CD4-positive, alpha-beta memory T cell (primary cell): ENCODE measurements around the gene CAMTA1. TPM values are rescaled to one million over a fixed set of nuclear protein-coding genes. Genes with fewer than 3 reads are reported as not detected.

Experiments used
- CTCF ChIA-PET: fragments of 350-600 bp; sonication (Branson Sonifier 250); formaldehyde crosslinking; loops from one replicate; lab custom pipeline; 2021; ENCODE audit warnings: inconsistent platforms; ENCODE audit not compliant: partially characterized antibody; lab: Charles Lee
- POLR2A ChIA-PET: fragments of 350-600 bp; sonication (Branson Sonifier 250); formaldehyde crosslinking; loops from one replicate; lab custom pipeline; 2021; ENCODE audit not compliant: partially characterized antibody; lab: Charles Lee
- DNase-seq, 5 donors: peaks; one replicate each; pipeline versions ENCODE4 v3.0.0 to v3.0.0-alpha.2; 2020 to 2022; ENCODE audit warnings: mixed read lengths in 1 of 5
- H3K27ac ChIP-seq: one replicate; pipeline ENCODE4 v1.7.0; 2013; ENCODE audit warnings: low read depth, low read length
- H3K27me3 ChIP-seq: 2 replicates; pipeline ENCODE4 v1.7.0; 2013; ENCODE audit warnings: mild to moderate bottlenecking, low read length, moderate library complexity; ENCODE audit not compliant: insufficient read depth
- H3K36me3 ChIP-seq: 2 replicates; pipeline ENCODE4 v1.7.0; 2013; ENCODE audit warnings: mild to moderate bottlenecking, low read length, moderate library complexity; ENCODE audit not compliant: insufficient read depth
- H3K4me1 ChIP-seq: 2 replicates; pipeline ENCODE4 v1.7.0; 2013; ENCODE audit warnings: mild to moderate bottlenecking, low read length, moderate library complexity; ENCODE audit not compliant: insufficient read depth
- H3K4me3 ChIP-seq, 2 donors: one replicate each; pipeline ENCODE4 v1.7.0; 2013; ENCODE audit warnings: low read length in 2 of 2, mild to moderate bottlenecking in 1 of 2
- H3K9me3 ChIP-seq, 2 donors: one replicate each; pipeline ENCODE4 v1.7.0; 2013; ENCODE audit warnings: low read length in 2 of 2, control low read depth in 1 of 2; ENCODE audit not compliant: control insufficient read depth in 1 of 2
- H3K27ac Mint-ChIP-seq, 7 donors: one replicate each; pipeline ENCODE4 v1.8.0; 2020 to 2021; ENCODE audit warnings: mixed read lengths in 7 of 7, mild to moderate bottlenecking in 6 of 7, inconsistent platforms in 3 of 7, moderate library complexity in 3 of 7
- H3K27me3 Mint-ChIP-seq, 2 donors: one replicate each; pipeline ENCODE4 v1.8.0; 2020 to 2021; ENCODE audit warnings: mixed read lengths in 2 of 2
- H3K36me3 Mint-ChIP-seq, 2 donors: one replicate each; pipeline ENCODE4 v1.8.0; 2020 to 2021; ENCODE audit warnings: mixed read lengths in 2 of 2, inconsistent platforms in 1 of 2, mild to moderate bottlenecking in 1 of 2
- H3K4me1 Mint-ChIP-seq, 4 donors: one replicate each; pipeline ENCODE4 v1.8.0; 2020 to 2021; ENCODE audit warnings: mixed read lengths in 4 of 4, mild to moderate bottlenecking in 1 of 4
- H3K4me3 Mint-ChIP-seq, 8 donors: one replicate each; pipeline ENCODE4 v1.8.0; 2020 to 2021; ENCODE audit warnings: mixed read lengths in 8 of 8, mild to moderate bottlenecking in 7 of 8, moderate library complexity in 6 of 8, inconsistent platforms in 3 of 8
- H3K9me3 Mint-ChIP-seq, 8 donors: one replicate each; pipeline ENCODE4 v1.8.0; 2020 to 2021; ENCODE audit warnings: mixed read lengths in 8 of 8, mild to moderate bottlenecking in 5 of 8, inconsistent platforms in 3 of 8, moderate library complexity in 1 of 8
- intact Hi-C: fragments of 100-400 bp; cut with micrococcal nuclease; formaldehyde crosslinking; loops from one replicate; pipeline ENCODE4 v1.15.1; 2023
- polyA plus RNA-seq, 2 donors: library from polyadenylated mRNA; unstranded; fragments of 300-500 nt; fragmentation: Illumina TruSeq; gene quantifications; one replicate each; pipeline ENCODE4 v1.2.3, GENCODE V29; 2021
- total RNA-seq, 2 experiments: library from RNA; stranded (reverse); gene quantifications; one replicate each; pipeline ENCODE4 v1.2.3, GENCODE V29; 2021

Gene CAMTA1
- total and polyA plus RNA-seq, 4 experiments from 2014 or later = 39.1 to 118 (median 59.9) TPM

GRCh38 chr1:7780976-7781375 is 995.7 kb downstream of the CAMTA1 start:
- Histone ChIP-seq H3K4me1 (peaks cover 28% of the 10 kb centered on the region), H3K36me3 (peaks cover 21% of the 10 kb centered on the region), H3K9me3 (no peaks in the 10 kb centered on the region), H3K4me3 (no peak overlapping the region), H3K27me3 (no peaks in the 10 kb centered on the region), H3K27ac (no peak overlapping the region)
- H3K9me3 Mint-ChIP-seq = no peaks in the 10 kb centered on the region
- ChIA-PET CTCF (interaction anchor here (1.8 kb wide), 1 partner anchor 13 kb away, joined by 6 read pairs; no protein-coding TSS in a partner anchor), POLR2A (interaction anchor here (3.1 kb wide), 1 partner anchor 10 kb away, joined by 11 read pairs; the partner anchor contains the start of gene VAMP3)
- H3K27me3 Mint-ChIP-seq = no peaks in the 10 kb centered on the region
- H3K27ac Mint-ChIP-seq = peak overlapping the region in 2 of 7 donors; percentile 66 to 76
- peaks cover 13 to 52% of the 10 kb centered on the region in 2 donors for H3K36me3 Mint-ChIP-seq
- peak overlapping the region in 2 of 8 donors; percentile 7 to 53 for H3K4me3 Mint-ChIP-seq
- intact Hi-C loops = no loop called here
- H3K4me1 Mint-ChIP-seq = peaks cover 20 to 33% (median 25%) of the 10 kb centered on the region in 4 donors
- DNase-seq = no peak

GRCh38 chr1:7781501-7781900 is 996.2 kb downstream of the CAMTA1 start:
- Histone ChIP-seq H3K4me1 (peaks cover 28% of the 10 kb centered on the region), H3K9me3 (no peaks in the 10 kb centered on the region), H3K27me3 (no peaks in the 10 kb centered on the region), H3K27ac (no peak overlapping the region), H3K36me3 (peaks cover 20% of the 10 kb centered on the region), H3K4me3 (no peak overlapping the region)
- no peaks in the 10 kb centered on the region for H3K9me3 Mint-ChIP-seq
- POLR2A ChIA-PET = interaction anchor here (3.1 kb wide), 1 partner anchor 10 kb away, joined by 11 read pairs; the partner anchor contains the start of gene VAMP3
- H3K27me3 Mint-ChIP-seq = no peaks in the 10 kb centered on the region
- H3K36me3 Mint-ChIP-seq = peaks cover 10 to 52% of the 10 kb centered on the region in 2 donors
- intact Hi-C loops = no loop called here
- H3K4me1 Mint-ChIP-seq = peaks cover 20 to 36% (median 27%) of the 10 kb centered on the region in 4 donors
- peak overlapping the region; percentile 3 to 90 (median 74) for H3K27ac Mint-ChIP-seq
- DNase-seq = no peak
- CTCF ChIA-PET = interaction anchor here (1.8 kb wide), 1 partner anchor 13 kb away, joined by 6 read pairs; no protein-coding TSS in a partner anchor
- H3K4me3 Mint-ChIP-seq = peak overlapping the region in 7 of 8 donors; percentile 7 to 87 (median 72)

GRCh38 chr1:7781923-7782495 is 996.8 kb downstream of the CAMTA1 start:
- Histone ChIP-seq H3K27me3 (no peaks in the 10 kb centered on the region), H3K27ac (no peak overlapping the region), H3K9me3 (no peaks in the 10 kb centered on the region), H3K4me1 (peaks cover 28% of the 10 kb centered on the region), H3K4me3 (peak overlapping the region in 1 of 2 donors; percentile 11), H3K36me3 (peaks cover 17% of the 10 kb centered on the region)
- H3K4me3 Mint-ChIP-seq = peak overlapping the region; percentile 68 to 87 (median 81)
- H3K27ac Mint-ChIP-seq = peak overlapping the region; percentile 67 to 90 (median 83)
- H3K36me3 Mint-ChIP-seq = peaks cover 9 to 50% of the 10 kb centered on the region in 2 donors
- H3K9me3 Mint-ChIP-seq = no peaks in the 10 kb centered on the region
- intact Hi-C loops = no loop called here
- peak in 4 of 5 donors; percentile 11 to 44 (median 22) for DNase-seq
- no peaks in the 10 kb centered on the region for H3K27me3 Mint-ChIP-seq
- peaks cover 20 to 39% (median 27%) of the 10 kb centered on the region in 4 donors for H3K4me1 Mint-ChIP-seq
- ChIA-PET POLR2A (interaction anchor here (3.1 kb wide), 1 partner anchor 11 kb away, joined by 11 read pairs; the partner anchor contains the start of gene VAMP3), CTCF (interaction anchor here (1.8 kb wide), 1 partner anchor 14 kb away, joined by 6 read pairs; no protein-coding TSS in a partner anchor)

- Mint-ChIP-seq H3K4me1 (peaks cover 20 to 39% (median 27%) of the 10 kb centered on the region in 4 donors), H3K36me3 (peaks cover 16 to 44% of the 10 kb centered on the region in 2 donors), H3K27ac (peak overlapping the region; percentile 42 to 88 (median 76)), H3K27me3 (no peaks in the 10 kb centered on the region), H3K4me3 (peak overlapping the region; percentile 72 to 87 (median 82)), H3K9me3 (no peaks in the 10 kb centered on the region)
- H3K4me3 ChIP-seq = peak overlapping the region in 1 of 2 donors; percentile 29
- peaks cover 7% of the 10 kb centered on the region for H3K36me3 ChIP-seq
- DNase-seq = peak in 1 of 5 donors; percentile 6
- ChIA-PET POLR2A (interaction anchor here (0.7 kb wide), 1 partner anchor 178 kb away, joined by 3 read pairs; the partner anchor contains the start of gene PARK7), CTCF (no interaction called here)
- peak overlapping the region; percentile 86 for H3K27ac ChIP-seq
- H3K9me3 ChIP-seq = no peaks in the 10 kb centered on the region
- no peaks in the 10 kb centered on the region for H3K27me3 ChIP-seq
- intact Hi-C loops = no loop called here
- H3K4me1 ChIP-seq = peaks cover 28% of the 10 kb centered on the region
These were observed 998.0 kb downstream of the CAMTA1 start for GRCh38 chr1:7783178-7783711.

GRCh38 chr1:7783826-7784491 is 998.7 kb downstream of the CAMTA1 start, which contains the start of gene PER3:
TSS of gene PER3 (plus strand) at chr1:7784291. CDS start at chr1:7784878, 587 bp downstream.
- ChIA-PET POLR2A (interaction anchor here (0.5 to 0.7 kb wide), 2 partner anchors 164 to 177 kb away, joined by 3 read pairs; partner anchors contain the start of gene PARK7), CTCF (no interaction called here)
- peak within 1 kb of the TSS; percentile 86 for H3K27ac ChIP-seq
- H3K36me3 Mint-ChIP-seq = peaks cover 22 to 46% of the 10 kb centered on the region in 2 donors
- H3K9me3 ChIP-seq = no peaks in the 10 kb centered on the region
- DNase-seq = peak; percentile 89 to 97 (median 94)
- no peaks in the 10 kb centered on the region for H3K27me3 ChIP-seq
- H3K9me3 Mint-ChIP-seq = no peaks in the 10 kb centered on the region
- peak within 1 kb of the TSS in 1 of 2 donors; percentile 53 for H3K4me3 ChIP-seq
- peak within 1 kb of the TSS; percentile 70 to 88 (median 83) for H3K27ac Mint-ChIP-seq
- H3K4me1 ChIP-seq = peaks cover 28% of the 10 kb centered on the region
- H3K4me1 Mint-ChIP-seq = peaks cover 20 to 39% (median 27%) of the 10 kb centered on the region in 4 donors
- intact Hi-C loops = loop anchor here (1.0 kb wide), 2 partner anchors 13 to 177 kb away; partner anchors contain the start of genes PARK7 and VAMP3
- H3K27me3 Mint-ChIP-seq = no peaks in the 10 kb centered on the region
- H3K36me3 ChIP-seq = peaks cover 7% of the 10 kb centered on the region
- H3K4me3 Mint-ChIP-seq = peak within 1 kb of the TSS; percentile 72 to 87 (median 82)

GRCh38 chr1:7784492-7785071 is 999.3 kb downstream of the CAMTA1 start:
- H3K36me3 ChIP-seq = peaks cover 7% of the 10 kb centered on the region
- peaks cover 0 to 2% (median 0%) of the 10 kb centered on the region in 8 donors for H3K9me3 Mint-ChIP-seq
- H3K36me3 Mint-ChIP-seq = peaks cover 24 to 48% of the 10 kb centered on the region in 2 donors
- H3K27me3 Mint-ChIP-seq = no peaks in the 10 kb centered on the region
- peak overlapping the region; percentile 86 for H3K27ac ChIP-seq
- POLR2A ChIA-PET = interaction anchor here (1.2 kb wide), 1 partner anchor 13 kb away, joined by 3 read pairs; the partner anchor contains the start of gene VAMP3
- DNase-seq = peak in 1 of 5 donors; percentile 43
- peak overlapping the region in 6 of 7 donors; percentile 5 to 86 (median 80) for H3K27ac Mint-ChIP-seq
- no peaks in the 10 kb centered on the region for H3K27me3 ChIP-seq
- peak overlapping the region in 1 of 2 donors; percentile 20 for H3K4me3 ChIP-seq
- no peaks in the 10 kb centered on the region for H3K9me3 ChIP-seq
- CTCF ChIA-PET = no interaction called here
- peaks cover 28% of the 10 kb centered on the region for H3K4me1 ChIP-seq
- peak overlapping the region; percentile 54 to 72 (median 62) for H3K4me3 Mint-ChIP-seq
- H3K4me1 Mint-ChIP-seq = peaks cover 21 to 39% (median 27%) of the 10 kb centered on the region in 4 donors
- intact Hi-C loops = loop anchor here (1.0 kb wide), 2 partner anchors 13 to 177 kb away; partner anchors contain the start of genes PARK7 and VAMP3
